H9 (cell line): Measurements from ENCODE around the gene PCDHA12. TPM values are rescaled to one million over a fixed set of nuclear protein-coding genes. Genes with fewer than 3 reads are reported as not detected.

Experiments
- DNase-seq: peaks from one replicate; pipeline ENCODE4 v3.0.0-alpha.2; 2017
- H2AFZ ChIP-seq: one replicate; pipeline ENCODE4 v1.6.1; 2013; ENCODE audit warnings: mild to moderate bottlenecking, low read length, control low read depth, moderate library complexity
- H2AK5ac ChIP-seq: 2 replicates; pipeline ENCODE4 v1.6.1; 2013; ENCODE audit warnings: low read length, control low read depth, mixed read lengths; ENCODE audit not compliant: insufficient read length
- H2BK120ac ChIP-seq: one replicate; pipeline ENCODE4 v1.6.1; 2013; ENCODE audit warnings: low read depth, mild to moderate bottlenecking, low read length, control low read depth, inconsistent platforms; ENCODE audit not compliant: poor library complexity, severe bottlenecking
- H2BK12ac ChIP-seq: 2 replicates; pipeline ENCODE4 v1.6.1; 2013; ENCODE audit warnings: low read length, control low read depth, mixed read lengths, low read depth; ENCODE audit not compliant: insufficient read length
- H2BK15ac ChIP-seq: 2 replicates; pipeline ENCODE4 v1.6.1; 2013; ENCODE audit warnings: low read depth, low read length, control low read depth
- H2BK20ac ChIP-seq: one replicate; pipeline ENCODE4 v1.6.1; 2013; ENCODE audit warnings: low read depth, mild to moderate bottlenecking, low read length, control low read depth, inconsistent platforms; ENCODE audit not compliant: poor library complexity, severe bottlenecking
- H2BK5ac ChIP-seq: 2 replicates; pipeline ENCODE4 v1.6.1; 2013; ENCODE audit warnings: low read length, control low read depth, mixed read lengths; ENCODE audit not compliant: insufficient read length
- H3K14ac ChIP-seq: 2 replicates; pipeline ENCODE4 v1.6.1; 2013; ENCODE audit warnings: low read length, control low read depth; ENCODE audit not compliant: insufficient read depth
- H3K18ac ChIP-seq: 2 replicates; pipeline ENCODE4 v1.6.1; 2013; ENCODE audit warnings: low read depth, mild to moderate bottlenecking, mixed read lengths, low read length, control low read depth; ENCODE audit not compliant: insufficient read length
- H3K23ac ChIP-seq: 2 replicates; pipeline ENCODE4 v1.6.1; 2013; ENCODE audit warnings: low read length, control low read depth, mixed read lengths, low read depth; ENCODE audit not compliant: insufficient read length
- H3K23me2 ChIP-seq: 2 replicates; pipeline ENCODE4 v1.6.1; 2013; ENCODE audit warnings: low read depth, mild to moderate bottlenecking, mixed read lengths, low read length, control low read depth; ENCODE audit not compliant: insufficient read length, poor library complexity, severe bottlenecking
- H3K27ac ChIP-seq: 2 replicates; pipeline ENCODE4 v1.5.1; 2013; ENCODE audit warnings: low read length, control low read depth, mixed read lengths, low read depth; ENCODE audit not compliant: insufficient read length
- H3K27me3 ChIP-seq: 2 replicates; pipeline ENCODE4 v1.6.1; 2013; ENCODE audit warnings: low read length, control low read depth, inconsistent platforms; ENCODE audit not compliant: insufficient read depth
- H3K4ac ChIP-seq: 2 replicates; pipeline ENCODE4 v1.6.1; 2013; ENCODE audit warnings: low read depth, mild to moderate bottlenecking, control low read depth, inconsistent platforms, low read length, moderate library complexity
- H3K4me1 ChIP-seq: 2 replicates; pipeline ENCODE4 v1.6.1; 2013; ENCODE audit warnings: low read length, control low read depth, inconsistent platforms; ENCODE audit not compliant: insufficient read depth
- H3K4me2 ChIP-seq: 2 replicates; pipeline ENCODE4 v1.6.1; 2013; ENCODE audit warnings: low read length, control low read depth, mixed read lengths; ENCODE audit not compliant: insufficient read length, insufficient read depth
- H3K56ac ChIP-seq: 2 replicates; pipeline ENCODE4 v1.6.1; 2013; ENCODE audit warnings: low read depth, mild to moderate bottlenecking, mixed read lengths, low read length, control low read depth; ENCODE audit not compliant: insufficient read length
- H3K79me1 ChIP-seq: 2 replicates; pipeline ENCODE4 v1.6.1; 2013; ENCODE audit warnings: low read depth, mild to moderate bottlenecking, moderate library complexity, low read length, control low read depth, inconsistent platforms; ENCODE audit not compliant: insufficient read depth, poor library complexity, severe bottlenecking
- H3K79me2 ChIP-seq: 2 replicates; pipeline ENCODE4 v1.6.1; 2013; ENCODE audit warnings: low read length, control low read depth, inconsistent platforms; ENCODE audit not compliant: insufficient read depth
- H3K9ac ChIP-seq: 2 replicates; pipeline ENCODE4 v1.6.1; 2013; ENCODE audit warnings: low read length, control low read depth, mixed read lengths; ENCODE audit not compliant: insufficient read length; ENCODE audit errors: extremely low read depth
- H3K9me3 ChIP-seq: one replicate; pipeline ENCODE4 v1.6.1; 2013; ENCODE audit warnings: low read depth, low read length, inconsistent platforms; ENCODE audit not compliant: control insufficient read depth
- H3T11ph ChIP-seq: one replicate; pipeline ENCODE4 v1.6.1; 2013; ENCODE audit warnings: mild to moderate bottlenecking, low read length, control low read depth, inconsistent platforms
- H4K20me1 ChIP-seq: one replicate; pipeline ENCODE4 v1.6.1; 2013; ENCODE audit not compliant: control insufficient read depth, insufficient read length, insufficient read depth
- H4K5ac ChIP-seq: 2 replicates; pipeline ENCODE4 v1.6.1; 2013; ENCODE audit warnings: low read depth, mild to moderate bottlenecking, mixed read lengths, low read length, control low read depth; ENCODE audit not compliant: insufficient read length
- H4K8ac ChIP-seq: replicated peaks from 2 replicates; pipeline ENCODE4 v1.6.1; 2013; ENCODE audit warnings: low read length, control low read depth, mixed read lengths, low read depth; ENCODE audit not compliant: insufficient read length
- H4K91ac ChIP-seq: 2 replicates; pipeline ENCODE4 v1.6.1; 2013; ENCODE audit warnings: low read depth, mild to moderate bottlenecking, moderate library complexity, mixed read lengths, low read length, control low read depth; ENCODE audit not compliant: insufficient read length
- H3K27ac Mint-ChIP-seq, 3 experiments: 2 replicates in 2 of 3; 3 replicates in 1 of 3; pipeline ENCODE4 v1.8.0; 2020 to 2021; ENCODE audit warnings: mixed read lengths in 3 of 3, mild to moderate bottlenecking in 1 of 3, moderate library complexity in 1 of 3
- H3K27me3 Mint-ChIP-seq: 2 replicates; pipeline ENCODE4 v1.8.0; 2021; ENCODE audit warnings: low read depth, mild to moderate bottlenecking, moderate library complexity, mixed read lengths
- H3K36me3 Mint-ChIP-seq, 3 experiments: 2 replicates in 2 of 3; 3 replicates in 1 of 3; pipeline ENCODE4 v1.8.0; 2020 to 2021; ENCODE audit warnings: low read depth in 3 of 3, mixed read lengths in 3 of 3; ENCODE audit not compliant: insufficient read depth in 1 of 3
- H3K4me1 Mint-ChIP-seq, 2 experiments: 2 replicates each; pipeline ENCODE4 v1.8.0; 2020; ENCODE audit warnings: mixed read lengths in 2 of 2
- H3K4me3 Mint-ChIP-seq, 2 experiments: 2 replicates in 1 of 2; 3 replicates in 1 of 2; pipeline ENCODE4 v1.8.0; 2020 to 2021; ENCODE audit warnings: mild to moderate bottlenecking in 2 of 2, mixed read lengths in 2 of 2, moderate library complexity in 1 of 2
- H3K9me3 Mint-ChIP-seq, 2 experiments: 2 replicates in 1 of 2; 3 replicates in 1 of 2; pipeline ENCODE4 v1.8.0; 2020; ENCODE audit warnings: mild to moderate bottlenecking in 2 of 2, mixed read lengths in 2 of 2, moderate library complexity in 1 of 2
- WGBS: extraction: QIAGEN DNeasy Blood & Tissue Kit; methylation state at CpG from one replicate; pipeline ENCODE4 v1.1.7; 2013; ENCODE audit warnings: missing lambda C conversion rate, low lambda C conversion rate, mixed read lengths; ENCODE audit not compliant: insufficient read length; ENCODE audit errors: extremely low coverage; 5-methylcytosine and 5-hydroxymethylcytosine counted together
- total RNA-seq: library from RNA; stranded (reverse); gene quantifications from 2 replicates; pipeline ENCODE4 v1.2.1, GENCODE V29; 2021
- TF ChIP-seq, protein P1 (sequence below): fragments of 200-600 bp; sonication (generic); conservative IDR thresholded peaks from 3 replicates; pipeline ENCODE4 v1.8.0; 2021; ENCODE audit warnings: antibody characterized with exemption, mild to moderate bottlenecking

The PCDHA12 gene
- total RNA-seq, 1 experiment from 2014 or later = 7.2 TPM

DNA sequence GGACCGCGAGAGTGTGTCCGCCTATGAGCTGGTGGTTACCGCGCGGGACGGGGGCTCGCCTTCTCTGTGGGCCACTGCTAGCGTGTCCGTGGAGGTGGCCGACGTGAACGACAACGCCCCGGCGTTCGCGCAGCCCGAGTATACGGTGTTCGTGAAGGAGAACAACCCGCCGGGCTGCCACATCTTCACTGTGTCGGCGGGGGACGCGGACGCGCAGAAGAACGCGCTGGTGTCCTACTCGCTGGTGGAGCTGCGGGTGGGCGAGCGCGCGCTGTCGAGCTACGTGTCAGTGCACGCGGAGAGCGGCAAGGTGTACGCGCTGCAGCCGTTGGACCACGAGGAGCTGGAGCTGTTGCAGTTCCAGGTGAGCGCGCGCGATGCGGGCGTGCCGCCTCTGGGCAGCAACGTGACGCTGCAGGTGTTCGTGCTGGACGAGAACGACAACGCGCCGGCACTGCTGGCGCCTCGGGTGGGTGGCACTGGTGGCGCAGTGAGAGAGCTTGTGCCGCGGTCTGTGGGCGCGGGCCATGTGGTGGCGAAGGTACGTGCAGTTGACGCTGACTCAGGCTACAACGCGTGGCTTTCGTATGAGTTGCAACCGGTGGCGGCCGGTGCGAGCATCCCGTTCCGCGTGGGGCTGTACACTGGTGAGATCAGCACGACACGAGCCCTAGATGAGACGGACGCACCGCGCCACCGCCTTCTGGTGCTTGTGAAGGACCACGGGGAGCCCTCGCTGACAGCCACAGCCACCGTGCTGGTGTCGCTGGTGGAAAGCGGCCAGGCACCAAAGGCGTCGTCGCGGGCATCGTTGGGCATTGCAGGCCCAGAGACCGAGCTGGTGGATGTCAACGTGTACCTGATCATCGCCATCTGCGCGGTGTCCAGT is 39.2 kb upstream of the PCDHA12 start:
- no peak overlapping the region for H3K18ac ChIP-seq
- no peak overlapping the region for H2BK15ac ChIP-seq
- H2AFZ ChIP-seq = no peak overlapping the region
- H4K5ac ChIP-seq = no peak overlapping the region
- H2BK12ac ChIP-seq = no peak overlapping the region
- H2BK120ac ChIP-seq = no peak overlapping the region
- peaks cover 0 to 4% of the 10 kb centered on the region in 2 experiments; a peak in 1 of 4 replicates for H3K4me1 Mint-ChIP-seq
- DNase-seq = no peak
- H2BK5ac ChIP-seq = no peak overlapping the region
- H3K27me3 Mint-ChIP-seq = no peaks in the 10 kb centered on the region
- H4K91ac ChIP-seq = no peak overlapping the region
- no peaks in the 10 kb centered on the region for H3K9me3 ChIP-seq
- no peak overlapping the region for H3K23ac ChIP-seq
- H3K36me3 Mint-ChIP-seq = peaks cover 14 to 31% (median 15%) of the 10 kb centered on the region in 3 experiments
- H3K9me3 Mint-ChIP-seq = peaks cover 20 to 23% of the 10 kb centered on the region in 2 experiments
- H3K23me2 ChIP-seq = no peaks in the 10 kb centered on the region
- no peak overlapping the region for H3K27ac Mint-ChIP-seq
- no peak overlapping the region for H3K56ac ChIP-seq
- H3K9ac ChIP-seq = no peak overlapping the region
- TF ChIP-seq, protein P1, sequence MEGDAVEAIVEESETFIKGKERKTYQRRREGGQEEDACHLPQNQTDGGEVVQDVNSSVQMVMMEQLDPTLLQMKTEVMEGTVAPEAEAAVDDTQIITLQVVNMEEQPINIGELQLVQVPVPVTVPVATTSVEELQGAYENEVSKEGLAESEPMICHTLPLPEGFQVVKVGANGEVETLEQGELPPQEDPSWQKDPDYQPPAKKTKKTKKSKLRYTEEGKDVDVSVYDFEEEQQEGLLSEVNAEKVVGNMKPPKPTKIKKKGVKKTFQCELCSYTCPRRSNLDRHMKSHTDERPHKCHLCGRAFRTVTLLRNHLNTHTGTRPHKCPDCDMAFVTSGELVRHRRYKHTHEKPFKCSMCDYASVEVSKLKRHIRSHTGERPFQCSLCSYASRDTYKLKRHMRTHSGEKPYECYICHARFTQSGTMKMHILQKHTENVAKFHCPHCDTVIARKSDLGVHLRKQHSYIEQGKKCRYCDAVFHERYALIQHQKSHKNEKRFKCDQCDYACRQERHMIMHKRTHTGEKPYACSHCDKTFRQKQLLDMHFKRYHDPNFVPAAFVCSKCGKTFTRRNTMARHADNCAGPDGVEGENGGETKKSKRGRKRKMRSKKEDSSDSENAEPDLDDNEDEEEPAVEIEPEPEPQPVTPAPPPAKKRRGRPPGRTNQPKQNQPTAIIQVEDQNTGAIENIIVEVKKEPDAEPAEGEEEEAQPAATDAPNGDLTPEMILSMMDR = no peak
- H3K4ac ChIP-seq = no peak overlapping the region
- no peak overlapping the region for H3K4me3 Mint-ChIP-seq
- no peak overlapping the region for H3K4me2 ChIP-seq
- H3K14ac ChIP-seq = no peak overlapping the region
- H3T11ph ChIP-seq = no peak overlapping the region
- H3K79me1 ChIP-seq = no peaks in the 10 kb centered on the region
- no peak overlapping the region for H2BK20ac ChIP-seq
- H3K27me3 ChIP-seq = no peaks in the 10 kb centered on the region
- WGBS = no CpG with 5 or more reads among the region's 103 CpGs
- no peak overlapping the region for H2AK5ac ChIP-seq
- H3K4me1 ChIP-seq = no peaks in the 10 kb centered on the region
- no peak overlapping the region for H4K8ac ChIP-seq
- H4K20me1 ChIP-seq = no peaks in the 10 kb centered on the region
- H3K27ac ChIP-seq = no peak overlapping the region
- no peaks in the 10 kb centered on the region for H3K79me2 ChIP-seq
